22Rv1 (cell line): Measurements from ENCODE around the gene PACSIN1.

Source experiments
- CTCF ChIP-seq: fragments of 450-650 bp; IDR thresholded peaks from 2 replicates; pipeline ENCODE4 v1.5.1; 2017; ENCODE audit warnings: mild to moderate bottlenecking
- ZFX ChIP-seq: fragments of 450-650 bp; IDR thresholded peaks from 2 replicates; pipeline ENCODE4 v1.6.1; 2017; ENCODE audit warnings: antibody characterized with exemption, borderline replicate concordance

- TF ChIP-seq CTCF (no peak), ZFX (no peak)
Measured at GRCh38 chr6:34463299-34463698, 2.6 kb upstream of the PACSIN1 start.
